Articular chondrocyte of knee joint (primary cell): ENCODE measurements around the gene SLC25A31. TPM values are rescaled to one million over a fixed set of nuclear protein-coding genes. Genes with fewer than 3 reads are reported as not detected.

Experiments
- total RNA-seq: library from RNA; depleted of rRNA; stranded (reverse); fragments of >200 nt; gene quantifications from 2 replicates; pipeline ENCODE4 v1.2.3, GENCODE V29; 2012

The SLC25A31 gene
- total RNA-seq, result not detected in 2 replicates

DNA sequence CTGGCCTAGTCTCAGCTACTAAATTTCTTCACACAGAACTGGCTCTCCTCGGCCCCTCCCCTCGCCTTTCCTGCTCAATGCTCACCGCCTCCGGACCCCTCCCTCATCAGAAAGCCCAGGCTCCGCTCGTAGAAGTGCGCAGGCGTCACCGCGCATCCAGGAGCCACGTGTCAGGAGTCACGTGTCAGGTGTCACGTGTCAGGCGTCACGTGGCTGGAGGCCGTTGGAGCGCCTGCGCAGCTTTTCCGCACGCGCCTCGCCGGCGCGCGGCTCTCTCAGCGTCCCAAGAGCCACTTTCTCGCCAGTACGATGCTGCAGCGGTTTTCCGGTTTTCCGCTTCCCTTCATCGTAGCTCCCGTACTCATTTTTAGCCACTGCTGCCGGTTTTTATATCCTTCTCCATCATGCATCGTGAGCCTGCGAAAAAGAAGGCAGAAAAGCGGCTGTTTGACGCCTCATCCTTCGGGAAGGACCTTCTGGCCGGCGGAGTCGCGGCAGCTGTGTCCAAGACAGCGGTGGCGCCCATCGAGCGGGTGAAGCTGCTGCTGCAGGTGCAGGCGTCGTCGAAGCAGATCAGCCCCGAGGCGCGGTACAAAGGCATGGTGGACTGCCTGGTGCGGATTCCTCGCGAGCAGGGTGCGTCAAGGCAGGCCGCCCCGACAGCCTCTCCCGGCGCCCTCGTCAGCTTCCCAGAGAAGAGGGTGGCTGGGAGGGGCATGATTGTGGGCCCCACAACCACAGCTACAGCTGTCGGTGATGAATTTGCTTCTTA lies at the start of gene SLC25A31:
Gene SLC25A31, plus strand, starts transcription at position 259 of the 772 bp plus-strand sequence. Its CDS starts 146 bp downstream, at position 405.

DNA sequence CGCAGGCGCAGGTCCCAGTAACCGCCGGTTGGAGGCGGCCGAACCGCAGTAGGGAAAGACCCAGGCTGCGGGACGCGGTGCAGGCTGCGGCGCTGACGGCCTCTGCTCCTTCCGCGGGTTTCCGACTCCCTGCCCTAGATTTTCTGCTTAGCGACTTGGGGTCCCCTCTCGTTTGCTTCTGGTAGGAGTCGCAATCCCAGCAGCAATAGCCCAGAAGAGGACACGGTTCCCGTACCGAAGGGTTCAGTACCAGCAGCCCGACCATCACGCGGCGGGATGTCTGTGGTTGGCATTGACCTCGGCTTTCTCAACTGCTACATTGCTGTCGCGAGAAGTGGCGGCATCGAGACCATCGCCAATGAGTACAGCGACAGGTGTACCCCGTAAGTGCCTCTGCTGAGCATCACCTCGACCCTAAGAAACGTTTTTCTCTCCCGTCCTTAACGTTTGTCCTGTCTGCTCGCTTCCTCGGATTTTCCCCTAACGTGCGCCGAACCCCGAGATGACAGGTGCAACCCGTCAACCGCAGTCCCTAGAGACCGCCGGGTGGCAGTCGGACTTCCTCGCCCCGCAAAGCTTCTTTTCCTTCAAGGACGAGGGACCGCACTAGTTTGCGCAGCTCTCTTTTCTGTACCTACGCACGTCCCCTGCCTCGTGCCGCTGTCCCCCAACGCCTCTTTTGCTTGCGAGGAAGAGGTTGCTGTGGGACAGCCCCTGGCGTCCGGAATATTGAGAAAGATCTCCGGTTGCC lies 52.2 kb downstream of the SLC25A31 start, which contains the start of gene HSPA4L:
Gene HSPA4L, plus strand, starts transcription at position 48 of the 751 bp plus-strand sequence. Its CDS starts 229 bp downstream, at position 277.

Other genes with a start within 250 kb of the SLC25A31 start
- gene INTU, start 97.4 kb upstream of the SLC25A31 start, total RNA-seq, result 6.9 and 10.2 TPM in 2 replicates
- 6.5 and 10.6 TPM in 2 replicates for gene HSPA4L, start 51.9 kb downstream of the SLC25A31 start, total RNA-seq
- gene PLK4, start 150.5 kb downstream of the SLC25A31 start, total RNA-seq, result 5.0 and 8.2 TPM in 2 replicates
- 27.1 and 32.5 TPM in 2 replicates for gene MFSD8, start 234.8 kb downstream of the SLC25A31 start, total RNA-seq
- gene ABHD18, start 235.0 kb downstream of the SLC25A31 start, total RNA-seq, result 10.2 and 11.7 TPM in 2 replicates